ACC112 (cell line): ENCODE measurements around the gene SPRY1.

Experiments
- H2AFZ ChIP-seq: fragments of 200-600 bp; sonication (generic); one replicate; pipeline ENCODE4 v1.6.0; 2017; ENCODE audit warnings: antibody characterized with exemption, low read length; ENCODE audit not compliant: unreplicated experiment
- H3K27ac ChIP-seq: fragments of 200-600 bp; sonication (generic); 2 replicates; pipeline ENCODE4 v1.5.1; 2014; ENCODE audit warnings: low read depth, mild to moderate bottlenecking, antibody characterized with exemption, low read length, moderate library complexity
- H3K27me3 ChIP-seq: fragments of 200-600 bp; sonication (generic); 2 replicates; pipeline ENCODE4 v1.6.1; 2014; ENCODE audit warnings: mild to moderate bottlenecking, antibody characterized with exemption, low read length, moderate library complexity, mixed read lengths; ENCODE audit not compliant: insufficient read depth
- H3K36me3 ChIP-seq: fragments of 200-600 bp; sonication (generic); 2 replicates; pipeline ENCODE4 v1.6.1; 2016; ENCODE audit warnings: mild to moderate bottlenecking, antibody characterized with exemption, low read length, moderate library complexity, mixed read lengths; ENCODE audit not compliant: insufficient read depth
- H3K4me1 ChIP-seq: fragments of 200-600 bp; sonication (generic); one replicate; pipeline ENCODE4 v1.6.1; 2016; ENCODE audit warnings: low read length, mixed read lengths; ENCODE audit not compliant: insufficient read depth, unreplicated experiment, control insufficient read depth
- H3K4me3 ChIP-seq: fragments of 200-600 bp; sonication (generic); 2 replicates; pipeline ENCODE4 v1.5.1; 2014; ENCODE audit warnings: mild to moderate bottlenecking, low read depth, low read length
- H3K79me2 ChIP-seq: fragments of 200-600 bp; sonication (generic); one replicate; pipeline ENCODE4 v1.6.0; 2016; ENCODE audit warnings: low read length; ENCODE audit not compliant: control insufficient read depth, unreplicated experiment, insufficient read depth

SPRY1 gene

DNA sequence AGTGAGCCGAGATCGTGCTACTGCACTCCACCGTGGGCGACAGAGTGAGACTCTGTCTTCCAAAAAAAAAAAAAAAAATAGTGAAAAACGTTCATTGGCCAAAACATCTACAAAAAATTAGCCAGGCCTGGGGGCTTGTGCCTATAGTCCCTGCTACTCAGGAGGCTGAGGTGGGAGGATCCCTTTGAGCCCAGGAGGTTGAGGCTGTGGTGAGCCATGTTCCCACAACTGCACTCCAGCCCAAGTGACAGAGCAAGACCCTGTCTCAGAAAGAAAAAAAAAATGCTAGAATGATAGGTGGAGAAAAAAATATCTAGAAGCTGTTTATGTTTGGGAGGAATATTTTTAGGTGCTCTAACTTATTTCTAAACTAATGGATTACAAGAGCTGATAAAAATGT is 14.9 kb downstream of the SPRY1 start:
- peaks cover 16% of the 10 kb centered on the region for H3K4me1 ChIP-seq
- H3K36me3 ChIP-seq, result no peaks in the 10 kb centered on the region
- H3K4me3 ChIP-seq, result no peak overlapping the region
- H3K27ac ChIP-seq, result no peak overlapping the region
- no peaks in the 10 kb centered on the region for H3K79me2 ChIP-seq
- H2AFZ ChIP-seq, result no peak overlapping the region
- H3K27me3 ChIP-seq, result no peaks in the 10 kb centered on the region

GRCh38 chr4:123412091-123412505 is 15.5 kb downstream of the SPRY1 start:
- Histone ChIP-seq H3K27me3 (no peaks in the 10 kb centered on the region), H3K27ac (no peak overlapping the region), H3K36me3 (no peaks in the 10 kb centered on the region), H3K79me2 (no peaks in the 10 kb centered on the region), H2AFZ (no peak overlapping the region), H3K4me3 (no peak overlapping the region), H3K4me1 (peaks cover 19% of the 10 kb centered on the region)

DNA sequence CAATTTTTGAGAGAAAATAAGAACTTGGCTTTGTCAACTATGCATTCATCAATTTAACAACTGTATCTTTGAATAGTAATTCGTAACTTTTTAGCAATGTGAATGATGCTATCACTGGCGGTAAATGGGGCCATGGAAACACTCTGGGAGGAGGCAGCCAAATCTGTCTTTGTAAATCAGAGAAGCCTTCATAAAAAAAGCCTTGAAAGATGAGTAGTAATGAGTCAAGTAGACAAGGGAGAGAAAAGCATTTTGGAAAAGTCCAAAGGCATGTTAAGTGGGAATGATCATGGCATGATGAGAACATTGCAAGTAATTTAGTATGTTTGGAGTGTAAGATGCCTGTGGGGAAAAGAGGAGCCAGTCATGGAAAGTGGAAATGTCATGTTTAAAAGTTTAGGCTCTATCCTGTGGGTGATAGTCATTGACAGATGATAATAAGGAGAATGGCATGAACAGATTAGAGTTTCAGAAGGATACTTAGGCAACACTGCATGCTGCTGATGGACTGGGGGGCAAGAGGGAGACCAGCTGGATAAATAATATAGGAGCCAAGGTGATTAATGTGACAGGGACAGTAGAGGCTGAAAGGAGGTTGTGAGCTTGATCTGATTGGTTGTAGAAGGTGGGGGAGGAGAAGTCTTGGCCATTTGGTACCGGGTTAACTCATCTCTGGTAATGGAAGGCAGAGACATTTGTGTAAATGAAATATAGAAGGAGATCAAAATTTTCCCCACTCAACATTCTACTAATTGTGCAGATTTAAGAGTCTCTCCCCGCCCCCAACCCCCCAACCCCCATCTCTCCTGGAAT is 16.3 kb downstream of the SPRY1 start:
- peaks cover 28% of the 10 kb centered on the region for H3K4me1 ChIP-seq
- H3K27ac ChIP-seq, result no peak overlapping the region
- H2AFZ ChIP-seq, result no peak overlapping the region
- no peaks in the 10 kb centered on the region for H3K79me2 ChIP-seq
- no peak overlapping the region for H3K4me3 ChIP-seq
- H3K27me3 ChIP-seq, result no peaks in the 10 kb centered on the region
- H3K36me3 ChIP-seq, result no peaks in the 10 kb centered on the region

DNA sequence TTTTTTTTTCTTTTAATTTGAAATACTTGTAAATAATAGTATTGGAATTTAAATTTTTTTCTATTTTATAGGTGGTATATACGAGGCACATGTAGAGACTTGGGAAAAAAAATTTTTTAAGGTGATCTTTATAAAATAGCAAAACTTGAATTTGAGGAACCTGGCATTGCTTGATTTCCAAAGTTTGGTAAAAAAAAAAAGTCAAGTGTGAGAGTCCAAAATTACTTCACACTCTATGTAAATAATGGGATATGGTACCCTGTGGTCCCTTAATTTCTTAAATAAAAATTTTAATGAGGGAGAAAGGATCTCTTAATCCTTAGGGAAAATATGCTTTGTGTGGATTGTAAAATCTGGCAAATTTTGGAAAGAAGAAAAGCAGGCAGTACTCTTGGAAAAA is 19.0 kb downstream of the SPRY1 start:
- no peaks in the 10 kb centered on the region for H3K27me3 ChIP-seq
- no peaks in the 10 kb centered on the region for H3K36me3 ChIP-seq
- H3K4me1 ChIP-seq, result peaks cover 37% of the 10 kb centered on the region
- H3K79me2 ChIP-seq, result no peaks in the 10 kb centered on the region
- no peak overlapping the region for H3K4me3 ChIP-seq
- peak overlapping the region; percentile 44 for H3K27ac ChIP-seq
- no peak overlapping the region for H2AFZ ChIP-seq

DNA sequence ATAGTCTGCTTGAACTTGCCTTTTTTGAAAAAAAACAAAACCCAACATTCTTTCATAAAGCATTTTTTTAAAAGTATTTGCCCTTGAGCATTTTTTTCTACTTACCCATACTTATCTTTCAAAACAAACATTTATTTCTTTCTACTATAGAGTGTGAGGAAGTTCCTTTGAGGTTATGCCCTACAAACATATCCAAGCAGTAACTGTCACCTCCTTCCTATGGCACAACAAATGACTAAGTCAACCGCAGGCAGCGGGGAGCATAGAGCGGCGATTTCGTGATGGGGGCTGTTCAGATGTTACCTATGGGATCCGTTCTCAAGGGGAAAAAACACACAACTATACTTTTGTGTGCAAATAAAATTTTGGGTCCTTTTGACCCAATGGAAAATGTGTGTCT is 19.4 kb downstream of the SPRY1 start:
- H3K27ac ChIP-seq, result peak overlapping the region; percentile 44
- H3K4me3 ChIP-seq, result no peak overlapping the region
- H2AFZ ChIP-seq, result no peak overlapping the region
- no peaks in the 10 kb centered on the region for H3K27me3 ChIP-seq
- peaks cover 37% of the 10 kb centered on the region for H3K4me1 ChIP-seq
- H3K79me2 ChIP-seq, result no peaks in the 10 kb centered on the region
- H3K36me3 ChIP-seq, result no peaks in the 10 kb centered on the region

GRCh38 chr4:123417813-123418212 is 21.2 kb downstream of the SPRY1 start:
- Histone ChIP-seq H3K27ac (peak overlapping the region; percentile 69), H3K27me3 (no peaks in the 10 kb centered on the region), H3K4me3 (peak overlapping the region; percentile 48; the same call in 1 of the 2 replicates), H3K36me3 (no peaks in the 10 kb centered on the region), H2AFZ (peak overlapping the region; percentile 71), H3K4me1 (peaks cover 41% of the 10 kb centered on the region), H3K79me2 (no peaks in the 10 kb centered on the region)

DNA sequence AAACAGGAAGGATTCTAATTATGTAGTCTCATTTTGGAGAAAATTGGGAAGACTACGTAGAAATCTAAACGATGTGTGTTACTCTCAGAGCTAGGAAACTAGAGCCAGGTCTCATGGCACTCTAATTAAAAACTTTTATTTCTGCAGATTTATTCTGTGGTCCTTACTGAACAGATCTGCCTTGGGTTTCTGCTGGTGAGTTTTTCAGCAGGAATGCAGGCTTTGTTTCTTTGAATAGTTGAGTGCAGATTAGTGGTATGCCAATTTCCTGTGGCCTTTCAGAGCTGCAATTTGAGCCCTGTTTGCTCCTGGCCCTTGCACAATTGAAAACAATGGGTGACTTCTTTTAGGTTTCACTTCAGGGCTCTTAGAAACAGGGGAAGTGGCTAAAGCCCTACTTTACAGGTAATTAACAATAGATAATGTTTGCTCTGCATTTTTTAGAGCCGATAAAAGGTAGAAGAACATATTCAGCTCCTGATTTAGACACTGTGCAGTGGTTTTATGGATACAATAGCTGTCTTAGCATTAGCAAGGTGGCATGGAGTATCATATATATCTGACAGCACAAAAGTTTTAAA is 21.8 kb downstream of the SPRY1 start:
- Histone ChIP-seq H3K27ac (peak overlapping the region; percentile 69), H2AFZ (peak overlapping the region; percentile 71), H3K36me3 (no peaks in the 10 kb centered on the region), H3K27me3 (no peaks in the 10 kb centered on the region), H3K4me3 (peak overlapping the region; percentile 48), H3K4me1 (peaks cover 38% of the 10 kb centered on the region), H3K79me2 (no peaks in the 10 kb centered on the region)

DNA sequence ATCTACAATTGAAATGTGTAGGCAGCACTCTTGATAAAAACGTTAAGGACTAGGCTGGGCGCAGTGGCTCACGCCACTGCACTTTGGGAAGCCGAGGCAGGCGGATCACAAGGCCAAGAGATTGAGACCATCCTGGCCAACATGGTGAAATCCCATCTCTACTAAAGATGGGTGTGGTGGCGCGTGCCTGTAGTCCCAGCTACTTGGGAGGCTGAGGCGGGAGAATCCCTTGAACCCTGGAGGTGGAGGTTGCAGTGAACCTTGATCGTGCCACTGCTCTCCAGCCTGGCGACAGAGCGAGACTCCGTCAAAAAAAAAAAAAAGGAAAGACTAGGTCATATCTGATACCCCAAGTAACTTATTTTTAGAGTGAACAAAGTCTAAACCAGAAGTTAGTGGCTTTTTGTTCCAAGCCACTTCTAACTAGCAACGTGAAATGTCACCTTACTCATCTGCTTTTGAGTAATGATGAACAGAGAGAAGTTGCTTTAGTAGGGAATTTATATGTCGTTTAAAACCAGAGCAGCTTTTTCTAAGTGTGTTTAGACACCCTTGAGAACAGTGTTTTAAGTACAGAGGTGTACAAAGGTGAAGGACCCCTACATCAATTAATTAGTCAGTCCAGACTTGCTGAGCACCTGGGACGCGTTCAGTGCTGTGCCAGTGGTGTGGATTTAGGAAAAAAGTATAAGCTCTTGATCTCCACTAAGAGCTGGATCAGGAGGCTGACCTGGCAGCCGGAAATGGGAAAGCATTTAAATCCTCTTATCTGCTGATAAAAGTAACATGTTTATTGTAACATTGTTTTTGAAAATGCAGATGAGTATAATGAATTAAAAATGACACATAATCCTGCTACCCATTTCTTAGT is 23.5 kb downstream of the SPRY1 start:
- Histone ChIP-seq H3K36me3 (no peaks in the 10 kb centered on the region), H3K27ac (no peak overlapping the region), H3K4me1 (peaks cover 38% of the 10 kb centered on the region), H3K27me3 (no peaks in the 10 kb centered on the region), H3K4me3 (no peak overlapping the region), H2AFZ (no peak overlapping the region), H3K79me2 (no peaks in the 10 kb centered on the region)

GRCh38 chr4:123421227-123421936 is 24.8 kb downstream of the SPRY1 start:
- Histone ChIP-seq H3K27ac (no peak overlapping the region), H3K4me1 (peaks cover 29% of the 10 kb centered on the region), H2AFZ (no peak overlapping the region)

More at GRCh38 chr4:123421227-123421936, 24.8 kb downstream of the SPRY1 start:
- no peak overlapping the region for H3K4me3 ChIP-seq
- H3K27me3 ChIP-seq, result no peaks in the 10 kb centered on the region
- H3K36me3 ChIP-seq, result no peaks in the 10 kb centered on the region
- no peaks in the 10 kb centered on the region for H3K79me2 ChIP-seq
